ENCODE data around the gene ALDOB.

DNA sequence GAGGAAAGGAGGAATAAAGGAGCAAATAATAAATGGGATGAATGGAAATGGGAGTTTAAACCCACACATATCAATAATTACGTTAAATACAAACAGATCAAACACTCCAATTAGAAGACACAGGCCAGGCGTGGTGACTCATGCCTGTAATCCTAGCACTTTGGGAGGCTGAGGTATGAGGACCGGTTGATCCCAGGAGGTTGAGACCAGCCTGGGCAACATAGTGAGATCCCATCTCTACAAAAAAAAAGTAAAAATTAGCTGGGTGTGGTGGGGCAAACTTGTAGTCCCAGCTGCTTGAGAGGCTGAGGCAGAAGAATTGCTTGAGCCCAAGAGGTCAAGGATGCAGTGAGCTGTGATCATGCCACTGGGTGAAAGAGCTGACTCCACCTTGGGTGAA lies 54.5 kb downstream of the ALDOB start:
- TF ChIP-seq, protein P1, sequence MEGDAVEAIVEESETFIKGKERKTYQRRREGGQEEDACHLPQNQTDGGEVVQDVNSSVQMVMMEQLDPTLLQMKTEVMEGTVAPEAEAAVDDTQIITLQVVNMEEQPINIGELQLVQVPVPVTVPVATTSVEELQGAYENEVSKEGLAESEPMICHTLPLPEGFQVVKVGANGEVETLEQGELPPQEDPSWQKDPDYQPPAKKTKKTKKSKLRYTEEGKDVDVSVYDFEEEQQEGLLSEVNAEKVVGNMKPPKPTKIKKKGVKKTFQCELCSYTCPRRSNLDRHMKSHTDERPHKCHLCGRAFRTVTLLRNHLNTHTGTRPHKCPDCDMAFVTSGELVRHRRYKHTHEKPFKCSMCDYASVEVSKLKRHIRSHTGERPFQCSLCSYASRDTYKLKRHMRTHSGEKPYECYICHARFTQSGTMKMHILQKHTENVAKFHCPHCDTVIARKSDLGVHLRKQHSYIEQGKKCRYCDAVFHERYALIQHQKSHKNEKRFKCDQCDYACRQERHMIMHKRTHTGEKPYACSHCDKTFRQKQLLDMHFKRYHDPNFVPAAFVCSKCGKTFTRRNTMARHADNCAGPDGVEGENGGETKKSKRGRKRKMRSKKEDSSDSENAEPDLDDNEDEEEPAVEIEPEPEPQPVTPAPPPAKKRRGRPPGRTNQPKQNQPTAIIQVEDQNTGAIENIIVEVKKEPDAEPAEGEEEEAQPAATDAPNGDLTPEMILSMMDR (IDR thresholded peaks at IDR 0.05 in 4 of 5, conservative IDR thresholded peaks at IDR 0.05 in 1 of 5), result no peak
- TF ChIP-seq POLR2A (IDR thresholded peaks at IDR 0.05), result no peak

Data from gastrocnemius medialis (tissue), 4 donors.